SK-N-MC (cell line): ENCODE data around the gene RAC2.

Experiments
- EZH2 ChIP-seq: fragments of 200-600 bp; sonication (generic); IDR thresholded peaks from one replicate; pipeline ENCODE4 v1.6.1; 2017; ENCODE audit warnings: antibody characterized with exemption
- POLR2AphosphoS5 ChIP-seq: IDR thresholded peaks from 2 replicates; pipeline ENCODE4 v1.6.1; 2012; ENCODE audit warnings: mild to moderate bottlenecking, low read depth, low read length, borderline replicate concordance

- TF ChIP-seq EZH2 (no peak), POLR2AphosphoS5 (no peak)
Measured at GRCh38 chr22:37291559-37292298, 47.7 kb upstream of the RAC2 start.
